GM18909 (cell line): Measurements from ENCODE around the gene CAPN7.
"Not testable (repeated sequence)": the region's sequence is repeated elsewhere in the genome, so short reads cannot be mapped to it uniquely, and the experiment has no call there.

Source experiments
- ATAC-seq: cut with Tn5 transposase; IDR thresholded peaks from one replicate; pipeline ENCODE4 v1.9.1; 2021; ENCODE audit warnings: mild to moderate bottlenecking; ENCODE audit not compliant: unreplicated experiment, poor library complexity

CAPN7 gene

GRCh38 chr3:15205934-15206661 is at the start of gene CAPN7:
CAPN7 (plus strand) TSS chr3:15206246; CDS start chr3:15206496, 250 bp downstream.
- peak; percentile 89 for ATAC-seq

GRCh38 chr3:15157441-15157840 is 48.6 kb upstream of the CAPN7 start:
- no peak for ATAC-seq

GRCh38 chr3:15159501-15160136 is 46.4 kb upstream of the CAPN7 start:
- no peak for ATAC-seq

- no peak for ATAC-seq
Observed at GRCh38 chr3:15160662-15161061, 45.4 kb upstream of the CAPN7 start.

- no peak for ATAC-seq
Observed at GRCh38 chr3:15161133-15161532, 44.9 kb upstream of the CAPN7 start.

GRCh38 chr3:15163656-15164055 is 42.4 kb upstream of the CAPN7 start:
- not testable (repeated sequence) for ATAC-seq

GRCh38 chr3:15164340-15164739 is 41.7 kb upstream of the CAPN7 start:
- no peak for ATAC-seq

GRCh38 chr3:15165061-15165460 is 41.0 kb upstream of the CAPN7 start:
- ATAC-seq: no peak

- ATAC-seq: not testable (repeated sequence)
Observed at GRCh38 chr3:15166391-15166790, 39.7 kb upstream of the CAPN7 start.

GRCh38 chr3:15171096-15171495 is 35.0 kb upstream of the CAPN7 start:
- peak; percentile 74 for ATAC-seq

GRCh38 chr3:15172806-15173205 is 33.2 kb upstream of the CAPN7 start:
- ATAC-seq: no peak

- no peak for ATAC-seq
Observed at GRCh38 chr3:15174953-15175352, 31.1 kb upstream of the CAPN7 start.

GRCh38 chr3:15175605-15176004 is 30.4 kb upstream of the CAPN7 start:
- no peak for ATAC-seq

GRCh38 chr3:15180042-15180611 is 25.9 kb upstream of the CAPN7 start:
- ATAC-seq: peak; percentile 60

- ATAC-seq: no peak
Observed at GRCh38 chr3:15181511-15181910, 24.5 kb upstream of the CAPN7 start.

- no peak for ATAC-seq
Observed at GRCh38 chr3:15181963-15182362, 24.1 kb upstream of the CAPN7 start.

- no peak for ATAC-seq
Observed at GRCh38 chr3:15183011-15183410, 23.0 kb upstream of the CAPN7 start.

- no peak for ATAC-seq
Observed at GRCh38 chr3:15185404-15185803, 20.6 kb upstream of the CAPN7 start.

- no peak for ATAC-seq
Observed at GRCh38 chr3:15186101-15186476, 20.0 kb upstream of the CAPN7 start.

GRCh38 chr3:15186477-15187164 is 19.4 kb upstream of the CAPN7 start:
- ATAC-seq: not testable (repeated sequence)
